ENCODE measurements around the gene TEX55. TPM values are rescaled to one million over a fixed set of nuclear protein-coding genes. Genes with fewer than 3 reads are reported as not detected.

TEX55 gene
- polyA plus RNA-seq, 3 donors, result not detected

DNA sequence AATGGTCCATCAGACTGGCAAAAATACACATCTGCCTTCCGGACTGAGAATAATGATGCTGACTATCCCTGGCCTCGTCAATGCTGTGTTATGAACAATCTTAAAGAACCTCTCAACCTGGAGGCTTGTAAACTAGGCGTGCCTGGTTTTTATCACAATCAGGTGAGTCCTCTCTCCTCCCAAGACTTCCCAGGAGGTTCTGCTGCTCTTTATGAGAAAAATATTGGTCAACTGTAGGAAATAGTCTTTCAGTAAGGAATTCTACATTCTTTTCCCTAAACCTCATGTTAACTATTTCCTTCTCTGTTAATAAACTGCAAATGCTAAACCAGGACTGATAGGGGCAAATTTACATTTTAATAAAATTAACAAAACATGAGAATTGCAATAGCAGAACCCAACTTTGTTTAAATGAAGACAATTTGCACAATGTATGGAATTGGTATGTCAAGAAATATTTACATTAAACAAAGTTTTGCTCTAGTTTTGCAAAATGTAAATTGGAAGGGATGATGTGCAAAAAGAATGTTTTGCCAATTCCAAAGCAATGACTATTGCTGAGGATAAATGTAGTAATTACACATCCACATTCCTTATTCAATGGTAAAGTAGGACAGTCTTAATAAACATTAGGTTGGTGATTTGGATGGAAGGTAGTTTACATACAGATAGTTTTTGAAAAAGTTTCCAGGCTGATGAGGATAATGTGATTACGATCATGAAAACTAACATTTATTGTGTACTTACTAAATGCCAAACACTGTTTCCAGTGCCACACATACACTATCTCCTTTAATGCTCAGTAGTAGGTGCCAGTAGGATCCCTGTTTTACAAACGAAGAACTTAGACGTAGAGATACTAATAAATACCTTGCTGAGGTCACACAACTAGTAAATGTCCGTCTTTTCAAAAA lies 48.5 kb downstream of the TEX55 start:
- H3K4me2 ChIP-seq (replicated peaks; ENCODE audit: extremely low read depth, low read length, poor library complexity, severe bottlenecking), result no peak overlapping the region

DNA sequence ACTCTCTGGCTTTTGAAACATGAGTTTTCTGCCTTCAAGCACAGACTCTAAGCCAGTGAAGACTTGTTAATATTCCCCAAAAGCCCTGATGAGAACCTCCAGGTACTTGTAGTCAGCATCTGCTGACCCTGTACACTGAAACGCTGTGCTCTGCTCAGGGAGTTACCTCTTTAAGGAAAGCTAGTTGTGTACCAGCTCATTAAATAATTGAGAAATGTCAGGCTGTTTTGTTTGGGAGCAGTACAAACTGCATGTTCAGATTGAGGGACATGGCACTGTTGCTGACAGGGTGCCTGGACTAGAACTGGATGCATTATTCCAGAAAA lies 49.1 kb downstream of the TEX55 start:
- Histone ChIP-seq H3K9ac (ENCODE audit: insufficient read depth, low read length, poor library complexity, severe bottlenecking) (no peak overlapping the region), H3K79me2 (ENCODE audit: insufficient read depth, low read length) (no peaks in the 10 kb centered on the region), H3K27me3 (ENCODE audit: control insufficient read depth in 2 of 2, insufficient read depth in 2 of 2, low read length in 2 of 2) (no peaks in the 10 kb centered on the region), H4K20me1 (ENCODE audit: insufficient read depth, low read length) (no peaks in the 10 kb centered on the region), H3K36me3 (replicated peaks in 1 of 2; ENCODE audit: control insufficient read depth in 1 of 2, insufficient read depth in 2 of 2, low read length in 2 of 2) (no peaks in the 10 kb centered on the region), H3K4me1 (ENCODE audit: control insufficient read depth in 1 of 2, insufficient read depth in 2 of 2, low read length in 2 of 2) (no peaks in the 10 kb centered on the region), H3K9me3 (replicated peaks in 1 of 2; ENCODE audit: control insufficient read depth in 1 of 2, insufficient read depth in 1 of 2, low read length in 2 of 2) (no peaks in the 10 kb centered on the region), H3K4me3 (replicated peaks in 1 of 3; ENCODE audit: low read depth in 2 of 3, low read length in 3 of 3) (no peak overlapping the region), H3K4me2 (replicated peaks; ENCODE audit: extremely low read depth, low read length, poor library complexity, severe bottlenecking) (no peak overlapping the region), H2AFZ (ENCODE audit: insufficient read depth, low read depth, low read length, poor library complexity, severe bottlenecking) (no peak overlapping the region), H3K27ac (ENCODE audit: low read depth in 1 of 2, low read length in 2 of 2) (no peak overlapping the region)
- H3K4me3 Mint-ChIP-seq, result no peak overlapping the region
- H3K36me3 Mint-ChIP-seq, result no peaks in the 10 kb centered on the region
- H3K9me3 Mint-ChIP-seq, result peaks cover 0 to 1% (median 0%) of the 10 kb centered on the region in 7 donors
- H3K4me1 Mint-ChIP-seq, result no peaks in the 10 kb centered on the region
- peaks cover 0 to 3% (median 1%) of the 10 kb centered on the region in 3 donors for H3K27me3 Mint-ChIP-seq (ENCODE audit: low read depth in 3 of 3)
- DNase-seq, result no peak
- TF ChIP-seq, protein P1, sequence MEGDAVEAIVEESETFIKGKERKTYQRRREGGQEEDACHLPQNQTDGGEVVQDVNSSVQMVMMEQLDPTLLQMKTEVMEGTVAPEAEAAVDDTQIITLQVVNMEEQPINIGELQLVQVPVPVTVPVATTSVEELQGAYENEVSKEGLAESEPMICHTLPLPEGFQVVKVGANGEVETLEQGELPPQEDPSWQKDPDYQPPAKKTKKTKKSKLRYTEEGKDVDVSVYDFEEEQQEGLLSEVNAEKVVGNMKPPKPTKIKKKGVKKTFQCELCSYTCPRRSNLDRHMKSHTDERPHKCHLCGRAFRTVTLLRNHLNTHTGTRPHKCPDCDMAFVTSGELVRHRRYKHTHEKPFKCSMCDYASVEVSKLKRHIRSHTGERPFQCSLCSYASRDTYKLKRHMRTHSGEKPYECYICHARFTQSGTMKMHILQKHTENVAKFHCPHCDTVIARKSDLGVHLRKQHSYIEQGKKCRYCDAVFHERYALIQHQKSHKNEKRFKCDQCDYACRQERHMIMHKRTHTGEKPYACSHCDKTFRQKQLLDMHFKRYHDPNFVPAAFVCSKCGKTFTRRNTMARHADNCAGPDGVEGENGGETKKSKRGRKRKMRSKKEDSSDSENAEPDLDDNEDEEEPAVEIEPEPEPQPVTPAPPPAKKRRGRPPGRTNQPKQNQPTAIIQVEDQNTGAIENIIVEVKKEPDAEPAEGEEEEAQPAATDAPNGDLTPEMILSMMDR (IDR thresholded peaks at IDR 0.05), result no peak
- intact Hi-C loops (cut with micrococcal nuclease), result no loop called here
- WGBS (ENCODE audit: insufficient coverage), result 100% methylated on average over 1 of the region's 1 CpG
- H3K27ac Mint-ChIP-seq, result no peak overlapping the region

More for the DNA sequence above, 48.5 kb downstream of the TEX55 start:
- Histone ChIP-seq H4K20me1 (ENCODE audit: insufficient read depth, low read length) (no peaks in the 10 kb centered on the region), H2AFZ (ENCODE audit: insufficient read depth, low read depth, low read length, poor library complexity, severe bottlenecking) (no peak overlapping the region), H3K9ac (ENCODE audit: insufficient read depth, low read length, poor library complexity, severe bottlenecking) (no peak overlapping the region), H3K9me3 (replicated peaks in 1 of 2; ENCODE audit: control insufficient read depth in 1 of 2, insufficient read depth in 1 of 2, low read length in 2 of 2) (no peaks in the 10 kb centered on the region), H3K27ac (ENCODE audit: low read depth in 1 of 2, low read length in 2 of 2) (no peak overlapping the region), H3K27me3 (ENCODE audit: control insufficient read depth in 2 of 2, insufficient read depth in 2 of 2, low read length in 2 of 2) (no peaks in the 10 kb centered on the region), H3K36me3 (replicated peaks in 1 of 2; ENCODE audit: control insufficient read depth in 1 of 2, insufficient read depth in 2 of 2, low read length in 2 of 2) (no peaks in the 10 kb centered on the region), H3K79me2 (ENCODE audit: insufficient read depth, low read length) (no peaks in the 10 kb centered on the region), H3K4me1 (ENCODE audit: control insufficient read depth in 1 of 2, insufficient read depth in 2 of 2, low read length in 2 of 2) (no peaks in the 10 kb centered on the region), H3K4me3 (replicated peaks in 1 of 3; ENCODE audit: low read depth in 2 of 3, low read length in 3 of 3) (no peak overlapping the region)
- Mint-ChIP-seq H3K9me3 (peaks cover 0 to 1% (median 0%) of the 10 kb centered on the region in 7 donors), H3K27ac (no peak overlapping the region), H3K4me1 (no peaks in the 10 kb centered on the region), H3K4me3 (no peak overlapping the region), H3K36me3 (no peaks in the 10 kb centered on the region), H3K27me3 (ENCODE audit: low read depth in 3 of 3) (peaks cover 0 to 3% (median 1%) of the 10 kb centered on the region in 3 donors)
- intact Hi-C loops (cut with micrococcal nuclease), result no loop called here
- DNase-seq, result no peak
- TF ChIP-seq, protein P1 (IDR thresholded peaks at IDR 0.05), result no peak
- WGBS (ENCODE audit: insufficient coverage), result 100% methylated on average over 4 of the region's 7 CpGs
